Measurements from ENCODE around the gene VAV2.

VAV2 gene

DNA sequence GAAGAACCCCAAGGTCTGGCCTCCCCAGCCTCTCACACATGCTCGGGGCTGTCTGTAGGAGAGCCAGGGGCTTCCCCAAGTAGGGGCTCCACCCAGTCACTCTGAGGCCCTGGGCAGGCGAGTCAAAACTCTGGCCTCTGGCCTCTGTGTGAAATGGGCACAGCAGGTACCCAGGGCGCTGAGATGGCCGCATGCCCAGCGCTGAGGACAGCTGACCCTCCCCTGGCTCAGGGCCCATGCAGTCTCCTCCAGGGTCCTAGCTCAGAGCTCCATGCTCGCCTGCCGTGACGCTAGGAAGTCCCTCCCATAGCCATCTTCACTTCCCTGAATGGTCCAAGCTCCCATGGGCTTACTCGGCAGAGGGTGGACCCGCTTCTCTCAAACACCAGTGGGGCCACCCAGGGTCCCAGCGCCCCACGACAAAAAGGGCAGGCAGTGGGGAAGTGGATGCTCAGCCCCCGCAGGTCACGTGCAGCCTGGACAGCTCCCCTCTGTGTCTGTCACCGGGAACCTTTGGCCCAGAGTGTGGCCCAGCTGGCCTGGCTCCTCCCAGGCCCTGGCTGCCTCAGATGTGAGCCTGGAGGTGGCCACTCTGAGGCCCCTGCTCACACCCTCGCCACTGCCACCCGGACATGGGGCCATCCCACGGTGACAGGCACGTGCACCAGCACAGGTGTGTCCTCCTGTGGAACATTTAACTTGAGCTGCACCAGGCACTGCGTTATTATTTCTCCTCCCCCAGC is 12.2 kb upstream of the VAV2 start:
- TF ChIP-seq, protein P1, sequence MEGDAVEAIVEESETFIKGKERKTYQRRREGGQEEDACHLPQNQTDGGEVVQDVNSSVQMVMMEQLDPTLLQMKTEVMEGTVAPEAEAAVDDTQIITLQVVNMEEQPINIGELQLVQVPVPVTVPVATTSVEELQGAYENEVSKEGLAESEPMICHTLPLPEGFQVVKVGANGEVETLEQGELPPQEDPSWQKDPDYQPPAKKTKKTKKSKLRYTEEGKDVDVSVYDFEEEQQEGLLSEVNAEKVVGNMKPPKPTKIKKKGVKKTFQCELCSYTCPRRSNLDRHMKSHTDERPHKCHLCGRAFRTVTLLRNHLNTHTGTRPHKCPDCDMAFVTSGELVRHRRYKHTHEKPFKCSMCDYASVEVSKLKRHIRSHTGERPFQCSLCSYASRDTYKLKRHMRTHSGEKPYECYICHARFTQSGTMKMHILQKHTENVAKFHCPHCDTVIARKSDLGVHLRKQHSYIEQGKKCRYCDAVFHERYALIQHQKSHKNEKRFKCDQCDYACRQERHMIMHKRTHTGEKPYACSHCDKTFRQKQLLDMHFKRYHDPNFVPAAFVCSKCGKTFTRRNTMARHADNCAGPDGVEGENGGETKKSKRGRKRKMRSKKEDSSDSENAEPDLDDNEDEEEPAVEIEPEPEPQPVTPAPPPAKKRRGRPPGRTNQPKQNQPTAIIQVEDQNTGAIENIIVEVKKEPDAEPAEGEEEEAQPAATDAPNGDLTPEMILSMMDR (IDR thresholded peaks at IDR 0.05; ENCODE audit: low read depth, low read length, missing control alignments): no peak
- no peak overlapping the region for H3K4me3 ChIP-seq (replicated peaks; ENCODE audit: low read depth, low read length)
- no peak for DNase-seq (ENCODE audit: extremely low read depth, low read depth)

- H3K4me3 ChIP-seq (replicated peaks; ENCODE audit: low read depth, low read length): no peak overlapping the region
- TF ChIP-seq, protein P1 (IDR thresholded peaks at IDR 0.05; ENCODE audit: low read depth, low read length, missing control alignments): no peak
Measured at GRCh38 chr9:134003237-134003636, 11.1 kb upstream of the VAV2 start.

GRCh38 chr9:134002796-134003195 is 10.7 kb upstream of the VAV2 start:
- TF ChIP-seq, protein P1 (IDR thresholded peaks at IDR 0.05; ENCODE audit: low read depth, low read length, missing control alignments): no peak
- no peak overlapping the region for H3K4me3 ChIP-seq (replicated peaks; ENCODE audit: low read depth, low read length)
- no peak for DNase-seq (ENCODE audit: extremely low read depth, low read depth)

More at GRCh38 chr9:134003237-134003636, 11.1 kb upstream of the VAV2 start:
- no peak for DNase-seq (ENCODE audit: extremely low read depth, low read depth)

DNA sequence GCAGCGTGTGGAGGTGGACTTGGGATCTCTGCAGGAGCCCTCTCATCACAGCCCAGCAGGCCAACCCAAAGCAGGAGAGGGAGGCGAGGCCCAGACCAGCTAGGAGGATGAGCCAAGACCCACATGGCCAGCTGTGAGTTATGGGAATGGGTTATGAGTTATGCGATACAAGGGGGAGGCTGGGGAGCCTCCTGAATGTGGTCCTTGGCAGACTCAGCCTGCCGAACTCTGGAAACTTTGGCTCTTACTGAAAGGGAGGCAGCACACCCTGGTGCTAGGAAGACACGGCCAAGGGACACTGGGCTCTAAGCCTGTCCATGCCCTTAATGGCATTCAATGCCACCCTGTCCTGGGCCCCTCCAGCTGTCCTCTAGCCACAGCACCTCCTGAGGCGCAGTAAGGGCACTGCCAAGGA is 7.7 kb upstream of the VAV2 start:
- TF ChIP-seq, protein P1 (IDR thresholded peaks at IDR 0.05; ENCODE audit: low read depth, low read length, missing control alignments): no peak
- DNase-seq (ENCODE audit: extremely low read depth, low read depth): no peak
- no peak overlapping the region for H3K4me3 ChIP-seq (replicated peaks; ENCODE audit: low read depth, low read length)

DNA sequence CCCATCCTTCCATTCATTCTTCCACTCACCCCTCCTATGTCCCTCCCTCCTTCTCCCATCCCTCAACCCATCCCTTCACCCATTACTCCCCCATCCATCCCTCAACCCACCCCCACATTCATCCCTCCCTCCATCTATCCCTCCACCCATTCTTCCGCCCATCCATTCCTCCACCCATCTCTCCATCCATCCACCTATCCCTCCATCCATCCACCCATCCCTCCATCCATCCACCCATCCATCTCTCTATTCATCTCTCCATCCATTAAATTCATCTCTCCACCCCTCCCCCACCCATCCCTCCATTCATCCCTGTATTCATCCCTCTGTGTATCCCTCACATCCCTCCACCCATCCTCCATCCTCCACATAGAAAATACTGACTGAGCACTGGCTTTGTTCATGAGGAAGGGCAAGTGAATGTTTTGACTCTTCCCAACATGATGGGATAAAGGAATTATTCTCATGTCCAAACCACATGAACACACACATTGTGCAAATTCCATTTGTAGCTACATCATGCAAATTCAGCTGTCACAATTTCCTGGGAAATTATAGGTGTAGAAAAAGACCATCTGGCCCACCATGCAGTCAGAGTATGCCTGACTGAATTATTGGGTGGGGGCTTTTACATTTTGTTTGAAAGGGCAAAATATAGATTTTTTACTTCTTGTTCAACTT is 6.9 kb upstream of the VAV2 start:
- DNase-seq (ENCODE audit: extremely low read depth, low read depth): no peak
- TF ChIP-seq, protein P1 (IDR thresholded peaks at IDR 0.05; ENCODE audit: low read depth, low read length, missing control alignments): no peak
- H3K4me3 ChIP-seq (replicated peaks; ENCODE audit: low read depth, low read length): no peak overlapping the region

DNA sequence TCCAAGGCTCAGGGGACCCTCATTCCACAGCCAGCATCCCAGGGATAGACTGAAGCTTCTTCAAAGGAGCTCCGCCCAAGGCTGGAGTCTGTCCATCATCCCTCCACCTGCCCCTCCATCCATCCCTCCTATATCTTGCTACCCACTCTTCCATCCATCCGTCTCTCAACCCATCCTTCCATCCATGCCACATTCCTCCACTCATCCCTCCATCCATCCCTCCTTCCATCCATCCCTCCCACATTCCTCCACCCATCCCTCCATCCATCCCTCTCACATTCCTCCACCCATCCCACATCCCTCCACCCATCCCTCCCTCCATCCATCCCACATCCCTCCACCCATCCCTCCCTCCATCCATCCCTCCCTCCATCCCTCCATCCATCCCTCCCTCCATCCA is 5.5 kb upstream of the VAV2 start:
- no peak for DNase-seq (ENCODE audit: extremely low read depth, low read depth)
- no peak overlapping the region for H3K4me3 ChIP-seq (replicated peaks; ENCODE audit: low read depth, low read length)
- TF ChIP-seq, protein P1 (IDR thresholded peaks at IDR 0.05; ENCODE audit: low read depth, low read length, missing control alignments): no peak
